B cell (primary cell): ENCODE results near the gene RNF212. TPM values are rescaled to one million over a fixed set of nuclear protein-coding genes. Genes with fewer than 3 reads are reported as not detected.

Source experiments
- ATAC-seq: fragments of 200-7000 bp; cut with Tn5 transposase; one replicate; pipeline ENCODE4 v1.10.0; 2021; ENCODE audit warnings: low read depth, mild to moderate bottlenecking, moderate number of reproducible peaks, moderate library complexity
- CTCF ChIA-PET: fragments of 350-600 bp; sonication (Branson Sonifier 250); formaldehyde crosslinking; loops from one replicate; lab custom pipeline; 2021; ENCODE audit warnings: antibody characterized with exemption, inconsistent platforms; lab: Charles Lee
- POLR2A ChIA-PET: fragments of 350-600 bp; sonication (Branson Sonifier 250); formaldehyde crosslinking; loops from one replicate; lab custom pipeline; 2021; ENCODE audit warnings: antibody characterized with exemption; lab: Charles Lee
- DNase-seq: peaks from one replicate; pipeline ENCODE4 v3.0.0; 2013
- H2AFZ ChIP-seq: 2 replicates; pipeline ENCODE4 v1.6.1; 2012; ENCODE audit warnings: mild to moderate bottlenecking, low read depth, low read length; ENCODE audit not compliant: insufficient read depth, poor library complexity, severe bottlenecking
- H3K27ac ChIP-seq, 2 donors: 1 replicate in 1 of 2; 2 replicates in 1 of 2; pipeline ENCODE4 v1.5.1; 2012 to 2013; ENCODE audit warnings: low read length in 2 of 2, mild to moderate bottlenecking in 2 of 2, moderate library complexity in 1 of 2
- H3K27me3 ChIP-seq, 4 experiments: fragments of 200-600 bp in 1 of 4; sonication (generic) in 1 of 4; replicated peaks in 1 of 4; 1 replicate in 2 of 4; 2 replicates in 2 of 4; pipeline versions ENCODE4 v1.6.1 to v1.7.0; 2013 to 2016; ENCODE audit warnings: low read length in 3 of 4, mild to moderate bottlenecking in 2 of 4, mixed read lengths in 1 of 4, moderate library complexity in 1 of 4; ENCODE audit not compliant: insufficient read depth in 4 of 4, control insufficient read depth in 3 of 4; ENCODE audit errors: control extremely low read depth in 1 of 4
- H3K36me3 ChIP-seq, 2 experiments: replicated peaks in 1 of 2; 1 replicate in 1 of 2; 2 replicates in 1 of 2; pipeline versions ENCODE4 v1.6.1 to v1.7.1; 2013; ENCODE audit warnings: low read length in 1 of 2; ENCODE audit not compliant: insufficient read depth in 2 of 2, control insufficient read depth in 1 of 2; ENCODE audit errors: control extremely low read depth in 1 of 2, extremely low read depth in 1 of 2
- H3K4me1 ChIP-seq, 2 donors: fragments of 200-600 bp in 1 of 2; sonication (generic) in 1 of 2; 1 replicate in 1 of 2; 2 replicates in 1 of 2; pipeline versions ENCODE4 v1.5.1 to v1.6.1; 2013 to 2017; ENCODE audit warnings: low read length in 2 of 2; ENCODE audit not compliant: control insufficient read depth in 2 of 2, insufficient read depth in 2 of 2
- H3K4me2 ChIP-seq: replicated peaks from 2 replicates; pipeline ENCODE3; 2012; ENCODE audit warnings: mild to moderate bottlenecking, low read depth, low read length; ENCODE audit not compliant: poor library complexity, severe bottlenecking
- H3K4me3 ChIP-seq, 5 experiments: fragments of 200-600 bp in 1 of 5; sonication (generic) in 1 of 5; 1 replicate in 3 of 5; 2 replicates in 2 of 5; pipeline versions ENCODE4 v1.5.1 to v1.7.0; 2011 to 2016; ENCODE audit warnings: low read length in 4 of 5, mild to moderate bottlenecking in 4 of 5, low read depth in 2 of 5, control low read depth in 1 of 5, moderate library complexity in 1 of 5; ENCODE audit not compliant: insufficient read depth in 1 of 5; ENCODE audit errors: control extremely low read depth in 1 of 5, extremely low read depth in 1 of 5
- H3K79me2 ChIP-seq: fragments of 200-600 bp; sonication (generic); one replicate; pipeline ENCODE4 v1.6.0; 2016; ENCODE audit warnings: low read length; ENCODE audit not compliant: control insufficient read depth, insufficient read depth
- H3K9ac ChIP-seq: fragments of 200-600 bp; sonication (generic); 2 replicates; pipeline ENCODE4 v1.6.1; 2017; ENCODE audit warnings: mild to moderate bottlenecking, low read length, moderate library complexity
- H3K9me3 ChIP-seq, 3 donors: one replicate each; pipeline versions ENCODE4 v1.6.1 to v1.7.1; 2013; ENCODE audit warnings: low read length in 2 of 3; ENCODE audit not compliant: control insufficient read depth in 2 of 3, insufficient read depth in 1 of 3; ENCODE audit errors: control extremely low read depth in 1 of 3
- H4K20me1 ChIP-seq: 2 replicates; pipeline ENCODE4 v1.6.0; 2012; ENCODE audit warnings: mild to moderate bottlenecking, low read length; ENCODE audit not compliant: insufficient read depth, control insufficient read depth, poor library complexity, severe bottlenecking
- H3K27ac Mint-ChIP-seq: one replicate; pipeline ENCODE4 v1.8.0; 2021; ENCODE audit warnings: mixed read lengths
- H3K27me3 Mint-ChIP-seq: one replicate; pipeline ENCODE4 v1.8.0; 2021; ENCODE audit warnings: mixed read lengths
- H3K4me1 Mint-ChIP-seq: one replicate; pipeline ENCODE4 v1.8.0; 2021; ENCODE audit warnings: mixed read lengths
- H3K4me3 Mint-ChIP-seq: one replicate; pipeline ENCODE4 v1.8.0; 2021; ENCODE audit warnings: mixed read lengths
- H3K9me3 Mint-ChIP-seq: one replicate; pipeline ENCODE4 v1.8.0; 2022; ENCODE audit warnings: mixed read lengths; ENCODE audit not compliant: insufficient read depth
- EZH2 ChIP-seq: IDR thresholded peaks from 2 replicates; pipeline ENCODE4 v1.6.1; 2012; ENCODE audit warnings: borderline replicate concordance, low read depth, mild to moderate bottlenecking, moderate library complexity, low read length; ENCODE audit not compliant: insufficient read depth, poor library complexity, severe bottlenecking
- WGBS: methylation state at CpG from one replicate; pipeline ENCODE4 v1.1.5; 2013; ENCODE audit warnings: missing lambda C conversion rate; ENCODE audit not compliant: insufficient coverage; 5-methylcytosine and 5-hydroxymethylcytosine counted together
- intact Hi-C: fragments of 100-400 bp; cut with micrococcal nuclease; formaldehyde crosslinking; loops from one replicate; pipeline ENCODE4 v1.10.0; 2022
- polyA plus RNA-seq: library from polyadenylated mRNA; depleted of rRNA; stranded (reverse); fragments of >200 nt; gene quantifications from 2 replicates; pipeline ENCODE4 v1.2.3, GENCODE V29; 2012
- total RNA-seq, 2 donors: library from RNA; stranded (reverse); fragments of 120-200 nt in 1 of 2; gene quantifications; 1 replicate in 1 of 2; 2 replicates in 1 of 2; pipeline versions ENCODE4 v1.2.3 to v1.2.4, GENCODE V29; 2013 to 2022
- TF ChIP-seq, protein P1 (sequence below): fragments of 200-600 bp; IDR thresholded peaks from one replicate; pipeline ENCODE4 v1.8.0; 2022; ENCODE audit warnings: antibody characterized with exemption, mild to moderate bottlenecking

RNF212 gene
- total and polyA plus RNA-seq, 2 donors (not counting 1 experiment from before 2014, with no cell fraction given): 2.1 to 5.9 TPM

GRCh38 chr4:1039493-1040343 is 73.6 kb downstream of the RNF212 start:
- no peaks in the 10 kb centered on the region for H3K9me3 Mint-ChIP-seq
- 89% methylated on average over 19 of the region's 20 CpGs for WGBS
- Histone ChIP-seq H4K20me1 (no peaks in the 10 kb centered on the region), H3K27me3 (peaks cover 0 to 14% (median 9%) of the 10 kb centered on the region in 4 experiments), H3K27ac (no peak overlapping the region), H3K4me1 (peaks cover 0 to 6% of the 10 kb centered on the region in 2 donors), H3K36me3 (no peaks in the 10 kb centered on the region), H3K79me2 (no peaks in the 10 kb centered on the region), H3K4me3 (no peak overlapping the region), H3K4me2 (no peak overlapping the region), H2AFZ (no peak overlapping the region), H3K9me3 (peaks cover 0 to 2% (median 0%) of the 10 kb centered on the region in 3 donors), H3K9ac (no peak overlapping the region)
- H3K27me3 Mint-ChIP-seq: peaks cover 4% of the 10 kb centered on the region
- no peaks in the 10 kb centered on the region for H3K4me1 Mint-ChIP-seq
- H3K27ac Mint-ChIP-seq: peak overlapping the region; percentile 59
- H3K4me3 Mint-ChIP-seq: no peak overlapping the region
- ChIA-PET CTCF (no interaction called here), POLR2A (no interaction called here)
- TF ChIP-seq EZH2: no peak
- TF ChIP-seq, protein P1, sequence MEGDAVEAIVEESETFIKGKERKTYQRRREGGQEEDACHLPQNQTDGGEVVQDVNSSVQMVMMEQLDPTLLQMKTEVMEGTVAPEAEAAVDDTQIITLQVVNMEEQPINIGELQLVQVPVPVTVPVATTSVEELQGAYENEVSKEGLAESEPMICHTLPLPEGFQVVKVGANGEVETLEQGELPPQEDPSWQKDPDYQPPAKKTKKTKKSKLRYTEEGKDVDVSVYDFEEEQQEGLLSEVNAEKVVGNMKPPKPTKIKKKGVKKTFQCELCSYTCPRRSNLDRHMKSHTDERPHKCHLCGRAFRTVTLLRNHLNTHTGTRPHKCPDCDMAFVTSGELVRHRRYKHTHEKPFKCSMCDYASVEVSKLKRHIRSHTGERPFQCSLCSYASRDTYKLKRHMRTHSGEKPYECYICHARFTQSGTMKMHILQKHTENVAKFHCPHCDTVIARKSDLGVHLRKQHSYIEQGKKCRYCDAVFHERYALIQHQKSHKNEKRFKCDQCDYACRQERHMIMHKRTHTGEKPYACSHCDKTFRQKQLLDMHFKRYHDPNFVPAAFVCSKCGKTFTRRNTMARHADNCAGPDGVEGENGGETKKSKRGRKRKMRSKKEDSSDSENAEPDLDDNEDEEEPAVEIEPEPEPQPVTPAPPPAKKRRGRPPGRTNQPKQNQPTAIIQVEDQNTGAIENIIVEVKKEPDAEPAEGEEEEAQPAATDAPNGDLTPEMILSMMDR: no peak
- DNase-seq: no peak
- ATAC-seq: no peak
- intact Hi-C loops: no loop called here

DNA sequence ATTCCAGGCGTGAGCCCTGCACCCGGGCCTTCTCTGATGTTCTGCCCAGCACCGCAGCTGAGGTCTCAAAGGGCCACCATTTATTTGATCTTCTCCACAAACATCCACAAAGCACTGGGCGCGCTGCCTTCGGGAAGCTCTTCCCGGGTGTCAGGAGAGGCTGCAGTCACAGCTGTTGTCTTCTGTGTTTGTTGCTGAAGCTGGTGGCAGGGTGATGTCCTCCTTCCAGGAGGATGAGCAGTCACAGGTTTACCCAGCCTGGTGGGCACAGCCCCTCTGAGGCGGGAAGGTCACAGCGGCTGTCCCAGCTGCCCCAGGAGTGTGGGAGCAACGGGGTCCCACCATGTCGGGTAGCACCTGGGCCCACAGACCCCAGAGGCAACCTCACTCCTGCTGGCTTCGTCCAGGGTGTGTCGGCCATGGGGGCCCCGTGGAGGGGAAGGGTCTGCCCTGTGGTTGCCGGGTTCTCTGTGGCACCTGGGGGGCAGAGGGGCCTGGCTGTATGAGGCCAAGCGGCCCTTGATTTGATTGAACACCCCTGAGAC is 74.3 kb downstream of the RNF212 start:
- no peak overlapping the region for H3K4me3 Mint-ChIP-seq
- intact Hi-C loops: no loop called here
- Histone ChIP-seq H3K27ac (no peak overlapping the region), H3K79me2 (no peaks in the 10 kb centered on the region), H3K4me1 (peaks cover 0 to 3% of the 10 kb centered on the region in 2 donors), H3K4me3 (no peak overlapping the region), H3K9me3 (no peaks in the 10 kb centered on the region), H2AFZ (no peak overlapping the region), H3K9ac (no peak overlapping the region), H3K27me3 (peaks cover 0 to 7% (median 4%) of the 10 kb centered on the region in 4 experiments), H4K20me1 (no peaks in the 10 kb centered on the region), H3K4me2 (no peak overlapping the region), H3K36me3 (no peaks in the 10 kb centered on the region)
- TF ChIP-seq, protein P1: no peak
- TF ChIP-seq EZH2: no peak
- ChIA-PET CTCF (no interaction called here), POLR2A (no interaction called here)
- H3K4me1 Mint-ChIP-seq: no peaks in the 10 kb centered on the region
- WGBS: 97% methylated on average over 14 of the region's 16 CpGs
- DNase-seq: no peak
- no peaks in the 10 kb centered on the region for H3K9me3 Mint-ChIP-seq
- ATAC-seq: no peak
- no peak overlapping the region for H3K27ac Mint-ChIP-seq
- peaks cover 4% of the 10 kb centered on the region for H3K27me3 Mint-ChIP-seq
